ENCODE data around the gene NEK7. TPM values are rescaled to one million over a fixed set of nuclear protein-coding genes. Genes with fewer than 3 reads are reported as not detected.

The NEK7 gene
- total RNA-seq, 2 experiments from 2014 or later, result 14.9 to 25.6 TPM

- TF ChIP-seq CTCF (conservative IDR thresholded peaks at IDR 0.05; ENCODE audit: low read length) (no peak), EZH2phosphoT487 (IDR thresholded peaks at IDR 0.05; ENCODE audit: borderline replicate concordance, low read depth, low read length) (no peak)
- CTCF ChIA-PET (ENCODE audit: unreplicated experiment), result no interaction called here
These were observed 210.5 kb downstream of the NEK7 start for GRCh38 chr1:198367296-198367695.

GRCh38 chr1:198370996-198371395 lies 214.2 kb downstream of the NEK7 start:
- CTCF ChIA-PET (ENCODE audit: unreplicated experiment), result no interaction called here
- intact Hi-C loops (cut with micrococcal nuclease; ENCODE audit: unreplicated experiment), result no loop called here
- no peak for DNase-seq (ENCODE audit: low spot score)
- Histone ChIP-seq H3K27ac (ENCODE audit: low read depth, low read length, poor library complexity, severe bottlenecking) (no peak overlapping the region), H3K4me1 (ENCODE audit: insufficient read depth, low read length, poor library complexity, severe bottlenecking) (no peaks in the 10 kb centered on the region), H4K20me1 (ENCODE audit: insufficient read depth, low read length) (no peaks in the 10 kb centered on the region), H3K9me3 (ENCODE audit: low read length) (no peaks in the 10 kb centered on the region), H3K79me2 (ENCODE audit: insufficient read depth, low read depth, low read length) (no peaks in the 10 kb centered on the region), H2AFZ (ENCODE audit: low read length) (no peak overlapping the region), H3K4me3 (ENCODE audit: low read depth, low read length, poor library complexity, severe bottlenecking) (no peak overlapping the region), H3K36me3 (ENCODE audit: insufficient read depth, low read length) (no peaks in the 10 kb centered on the region), H3K9me2 (ENCODE audit: insufficient read depth, low read length) (no peaks in the 10 kb centered on the region), H3K4me2 (ENCODE audit: low read length) (no peak overlapping the region)
- no TSS peak for BruUV-seq (replicated peaks)
- TF ChIP-seq CTCF (conservative IDR thresholded peaks at IDR 0.05; ENCODE audit: low read length), result no peak
- TF ChIP-seq EZH2phosphoT487 (IDR thresholded peaks at IDR 0.05; ENCODE audit: borderline replicate concordance, low read depth, low read length), result no peak
- POLR2A ChIA-PET, result interaction anchor here (0.6 to 1.0 kb wide), 4 partner anchors 8 to 492 kb away, joined by 3 read pairs; no protein-coding TSS in a partner anchor

More at GRCh38 chr1:198367296-198367695, 210.5 kb downstream of the NEK7 start:
- Histone ChIP-seq H3K79me2 (ENCODE audit: insufficient read depth, low read depth, low read length) (no peaks in the 10 kb centered on the region), H4K20me1 (ENCODE audit: insufficient read depth, low read length) (no peaks in the 10 kb centered on the region), H3K4me2 (ENCODE audit: low read length) (no peak overlapping the region), H3K27ac (ENCODE audit: low read depth, low read length, poor library complexity, severe bottlenecking) (no peak overlapping the region), H3K9me2 (ENCODE audit: insufficient read depth, low read length) (no peaks in the 10 kb centered on the region), H3K36me3 (ENCODE audit: insufficient read depth, low read length) (no peaks in the 10 kb centered on the region), H3K4me3 (ENCODE audit: low read depth, low read length, poor library complexity, severe bottlenecking) (no peak overlapping the region), H2AFZ (ENCODE audit: low read length) (no peak overlapping the region), H3K9me3 (ENCODE audit: low read length) (no peaks in the 10 kb centered on the region), H3K4me1 (ENCODE audit: insufficient read depth, low read length, poor library complexity, severe bottlenecking) (no peaks in the 10 kb centered on the region)
- intact Hi-C loops (cut with micrococcal nuclease; ENCODE audit: unreplicated experiment), result no loop called here
- no peak for DNase-seq (ENCODE audit: low spot score)
- POLR2A ChIA-PET, result interaction anchor here (0.7 to 1.2 kb wide), 3 partner anchors 10 to 325 kb away, joined by 3 to 4 read pairs (median 3); no protein-coding TSS in a partner anchor
- BruUV-seq (replicated peaks), result no TSS peak

Other genes with a start within 250 kb of the NEK7 start
- not detected in 2 replicates for gene LHX9, start 239.6 kb upstream of the NEK7 start, total RNA-seq (2014; rRNA removed; shearing (Covaris generic))
- gene LHX9, start 239.6 kb upstream of the NEK7 start, total RNA-seq (2022), result not detected in 2 replicates

Measured in OCI-LY7 (cell line).